Mucosa of stomach (tissue), 1 donor: ENCODE data around the gene MYEOV.

ENCODE experiments used
- H3K27me3 ChIP-seq: one replicate; pipeline ENCODE4 v1.7.0; 2013; ENCODE audit warnings: mild to moderate bottlenecking, low read length; ENCODE audit not compliant: control insufficient read depth, insufficient read depth
- H3K36me3 ChIP-seq: one replicate; pipeline ENCODE4 v1.7.0; 2013; ENCODE audit warnings: low read length; ENCODE audit not compliant: control insufficient read depth, insufficient read depth
- H3K4me1 ChIP-seq: one replicate; pipeline ENCODE4 v1.7.0; 2013; ENCODE audit warnings: mild to moderate bottlenecking, low read length; ENCODE audit not compliant: control insufficient read depth, insufficient read depth
- H3K4me3 ChIP-seq: one replicate; pipeline ENCODE4 v1.7.0; 2013; ENCODE audit warnings: low read length
- H3K9ac ChIP-seq: one replicate; pipeline ENCODE4 v1.7.0; 2013; ENCODE audit warnings: mild to moderate bottlenecking, low read length, moderate library complexity
- H3K9me3 ChIP-seq: one replicate; pipeline ENCODE4 v1.7.0; 2013; ENCODE audit warnings: mild to moderate bottlenecking, low read length, moderate library complexity; ENCODE audit not compliant: control insufficient read depth
- donor health status: Pancreatic carcinoma.

The MYEOV gene

GRCh38 chr11:69293819-69294505, at the start of gene MYEOV:
Gene MYEOV, plus strand, starts transcription at chr11:69294155. Its CDS starts 1,200 bp downstream, at chr11:69295355.
- H3K9ac ChIP-seq, result peak within 1 kb of the TSS; percentile 73
- no peaks in the 10 kb centered on the region for H3K27me3 ChIP-seq
- no peaks in the 10 kb centered on the region for H3K9me3 ChIP-seq
- peak within 1 kb of the TSS; percentile 31 for H3K4me3 ChIP-seq
- no peaks in the 10 kb centered on the region for H3K36me3 ChIP-seq
- peaks cover 87% of the 10 kb centered on the region for H3K4me1 ChIP-seq

- H3K4me3 ChIP-seq, result no peak overlapping the region
- no peaks in the 10 kb centered on the region for H3K9me3 ChIP-seq
- H3K9ac ChIP-seq, result no peak overlapping the region
- H3K4me1 ChIP-seq, result peaks cover 4% of the 10 kb centered on the region
- no peaks in the 10 kb centered on the region for H3K36me3 ChIP-seq
- H3K27me3 ChIP-seq, result no peaks in the 10 kb centered on the region
Measured at GRCh38 chr11:69244266-69244665, 49.7 kb upstream of the MYEOV start.

GRCh38 chr11:69245041-69245440, 48.9 kb upstream of the MYEOV start:
- Histone ChIP-seq H3K4me3 (no peak overlapping the region), H3K27me3 (no peaks in the 10 kb centered on the region), H3K9ac (no peak overlapping the region), H3K36me3 (no peaks in the 10 kb centered on the region), H3K9me3 (no peaks in the 10 kb centered on the region), H3K4me1 (peaks cover 4% of the 10 kb centered on the region)

GRCh38 chr11:69245491-69246345, 48.2 kb upstream of the MYEOV start:
- Histone ChIP-seq H3K36me3 (no peaks in the 10 kb centered on the region), H3K9me3 (no peaks in the 10 kb centered on the region), H3K4me3 (no peak overlapping the region), H3K9ac (no peak overlapping the region), H3K4me1 (no peaks in the 10 kb centered on the region), H3K27me3 (no peaks in the 10 kb centered on the region)

- no peaks in the 10 kb centered on the region for H3K36me3 ChIP-seq
- H3K9ac ChIP-seq, result no peak overlapping the region
- peaks cover 11% of the 10 kb centered on the region for H3K4me1 ChIP-seq
- no peaks in the 10 kb centered on the region for H3K9me3 ChIP-seq
- H3K4me3 ChIP-seq, result no peak overlapping the region
- H3K27me3 ChIP-seq, result no peaks in the 10 kb centered on the region
Measured at GRCh38 chr11:69249311-69250185, 44.4 kb upstream of the MYEOV start.

GRCh38 chr11:69250186-69251056, 43.5 kb upstream of the MYEOV start:
- H3K4me1 ChIP-seq, result peaks cover 11% of the 10 kb centered on the region
- no peak overlapping the region for H3K9ac ChIP-seq
- no peaks in the 10 kb centered on the region for H3K36me3 ChIP-seq
- H3K4me3 ChIP-seq, result no peak overlapping the region
- no peaks in the 10 kb centered on the region for H3K27me3 ChIP-seq
- no peaks in the 10 kb centered on the region for H3K9me3 ChIP-seq

GRCh38 chr11:69251057-69251393, 42.9 kb upstream of the MYEOV start:
- no peak overlapping the region for H3K4me3 ChIP-seq
- no peaks in the 10 kb centered on the region for H3K27me3 ChIP-seq
- no peaks in the 10 kb centered on the region for H3K9me3 ChIP-seq
- no peaks in the 10 kb centered on the region for H3K36me3 ChIP-seq
- no peak overlapping the region for H3K9ac ChIP-seq
- H3K4me1 ChIP-seq, result peaks cover 11% of the 10 kb centered on the region

- peaks cover 11% of the 10 kb centered on the region for H3K4me1 ChIP-seq
- H3K36me3 ChIP-seq, result no peaks in the 10 kb centered on the region
- no peak overlapping the region for H3K9ac ChIP-seq
- no peaks in the 10 kb centered on the region for H3K9me3 ChIP-seq
- no peak overlapping the region for H3K4me3 ChIP-seq
- H3K27me3 ChIP-seq, result no peaks in the 10 kb centered on the region
Measured at GRCh38 chr11:69251639-69252489, 42.1 kb upstream of the MYEOV start.

- Histone ChIP-seq H3K9ac (no peak overlapping the region), H3K4me1 (peaks cover 11% of the 10 kb centered on the region), H3K27me3 (no peaks in the 10 kb centered on the region), H3K9me3 (no peaks in the 10 kb centered on the region), H3K36me3 (no peaks in the 10 kb centered on the region), H3K4me3 (no peak overlapping the region)
Measured at GRCh38 chr11:69252490-69252837, 41.5 kb upstream of the MYEOV start.

- Histone ChIP-seq H3K27me3 (no peaks in the 10 kb centered on the region), H3K4me3 (no peak overlapping the region), H3K9ac (no peak overlapping the region), H3K9me3 (no peaks in the 10 kb centered on the region), H3K36me3 (no peaks in the 10 kb centered on the region), H3K4me1 (peaks cover 11% of the 10 kb centered on the region)
Measured at GRCh38 chr11:69253028-69253427, 40.9 kb upstream of the MYEOV start.

GRCh38 chr11:69257134-69257533, 36.8 kb upstream of the MYEOV start:
- H3K9ac ChIP-seq, result no peak overlapping the region

More at GRCh38 chr11:69257134-69257533, 36.8 kb upstream of the MYEOV start:
- H3K4me1 ChIP-seq, result peaks cover 3% of the 10 kb centered on the region
- no peaks in the 10 kb centered on the region for H3K27me3 ChIP-seq
- no peaks in the 10 kb centered on the region for H3K36me3 ChIP-seq
- no peaks in the 10 kb centered on the region for H3K9me3 ChIP-seq
- no peak overlapping the region for H3K4me3 ChIP-seq
